Measurements from ENCODE around the gene PRKCI.
"Not testable (repeated sequence)": the region's sequence is repeated elsewhere in the genome, so short reads cannot be mapped to it uniquely, and the experiment has no call there.

PRKCI gene
- total RNA-seq, result 34.3 to 87.0 reads per million in 2 donors

GRCh38 chr3:170221924-170222646, at the start of gene PRKCI:
PRKCI (plus strand) TSS chr3:170222424; CDS start chr3:170222670, 246 bp downstream.
- DNase-seq, result peak; percentile 76

- peak; percentile 42 for DNase-seq
Measured at GRCh38 chr3:170178651-170179050, 43.6 kb upstream of the PRKCI start.

- DNase-seq, result no peak
Measured at GRCh38 chr3:170179432-170179831, 42.8 kb upstream of the PRKCI start.

GRCh38 chr3:170180079-170180907, 41.9 kb upstream of the PRKCI start:
- peak; percentile 1 for DNase-seq

GRCh38 chr3:170180908-170181885, 41.0 kb upstream of the PRKCI start, which contains the start of gene PHC3:
PHC3 (minus strand) TSS chr3:170181733; CDS start chr3:170181715, 18 bp downstream.
- DNase-seq, result peak; percentile 85

- DNase-seq, result no peak
Measured at GRCh38 chr3:170189398-170190256, 32.6 kb upstream of the PRKCI start.

GRCh38 chr3:170195759-170196158, 26.5 kb upstream of the PRKCI start:
- not testable (repeated sequence) for DNase-seq

- DNase-seq, result no peak
Measured at GRCh38 chr3:170196833-170197232, 25.4 kb upstream of the PRKCI start.

- DNase-seq, result no peak
Measured at GRCh38 chr3:170200987-170201386, 21.2 kb upstream of the PRKCI start.

- DNase-seq, result no peak
Measured at GRCh38 chr3:170201527-170201926, 20.7 kb upstream of the PRKCI start.

GRCh38 chr3:170203457-170203856, 18.8 kb upstream of the PRKCI start:
- no peak for DNase-seq

GRCh38 chr3:170204023-170204472, 18.2 kb upstream of the PRKCI start:
- no peak for DNase-seq

GRCh38 chr3:170204509-170204908, 17.7 kb upstream of the PRKCI start:
- DNase-seq, result no peak

- no peak for DNase-seq
Measured at GRCh38 chr3:170205302-170205701, 16.9 kb upstream of the PRKCI start.

GRCh38 chr3:170206164-170206762, 16.0 kb upstream of the PRKCI start:
- DNase-seq, result not testable (repeated sequence)

- DNase-seq, result no peak
Measured at GRCh38 chr3:170207717-170208116, 14.5 kb upstream of the PRKCI start.

- no peak for DNase-seq
Measured at GRCh38 chr3:170211668-170212067, 10.6 kb upstream of the PRKCI start.

- DNase-seq, result no peak
Measured at GRCh38 chr3:170219850-170220249, 2.4 kb upstream of the PRKCI start.

- no peak for DNase-seq
Measured at GRCh38 chr3:170220871-170221270, 1.4 kb upstream of the PRKCI start.

GRCh38 chr3:170222647-170223541, 670 bp downstream of the PRKCI start:
- peak; percentile 28 for DNase-seq
